HuH-7.5 (cell line): Measurements from ENCODE around the gene LRRC8A.
"Not testable (repeated sequence)": the region's sequence is repeated elsewhere in the genome, so short reads cannot be mapped to it uniquely, and the experiment has no call there.

Source experiments
- DNase-seq: peaks from one replicate; pipeline ENCODE4 v3.0.0; 2011; ENCODE audit warnings: low spot score

LRRC8A gene

DNA sequence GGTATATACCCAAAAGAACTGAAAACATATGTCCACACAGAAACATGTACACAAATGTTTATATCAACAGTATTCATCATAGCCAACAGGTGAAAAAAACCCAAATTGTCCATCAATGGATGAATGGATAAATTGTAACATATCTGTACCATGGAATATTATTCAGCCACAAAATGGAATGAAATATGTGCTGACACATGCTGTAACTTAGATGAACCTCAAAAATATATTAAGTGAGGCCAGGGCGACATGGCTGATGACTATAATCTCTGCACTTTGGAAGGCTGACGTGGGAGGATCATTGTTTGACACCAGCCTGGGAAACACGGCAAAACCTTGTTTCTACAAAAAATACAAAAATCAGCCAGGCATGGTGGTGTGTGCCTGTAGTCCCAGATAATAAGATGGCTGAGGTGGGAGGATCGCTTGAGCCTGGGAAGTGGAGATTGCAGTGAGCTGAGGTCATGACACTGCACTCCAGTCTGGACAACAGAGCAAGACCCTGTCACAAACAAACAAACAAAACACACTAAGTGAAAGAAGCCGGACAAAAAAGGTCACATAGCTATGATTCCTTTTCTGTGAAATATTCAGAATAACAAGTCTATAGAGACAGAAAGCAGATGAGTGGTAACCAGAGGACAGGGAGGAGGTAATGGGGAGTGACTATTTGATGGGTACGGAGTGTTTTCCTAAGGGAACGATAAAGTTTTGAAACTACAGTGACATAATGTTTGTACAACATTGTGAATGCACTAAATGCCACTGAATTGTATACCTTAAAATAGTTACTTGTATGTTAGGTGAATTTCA lies 11.6 kb upstream of the LRRC8A start:
- no peak for DNase-seq

DNA sequence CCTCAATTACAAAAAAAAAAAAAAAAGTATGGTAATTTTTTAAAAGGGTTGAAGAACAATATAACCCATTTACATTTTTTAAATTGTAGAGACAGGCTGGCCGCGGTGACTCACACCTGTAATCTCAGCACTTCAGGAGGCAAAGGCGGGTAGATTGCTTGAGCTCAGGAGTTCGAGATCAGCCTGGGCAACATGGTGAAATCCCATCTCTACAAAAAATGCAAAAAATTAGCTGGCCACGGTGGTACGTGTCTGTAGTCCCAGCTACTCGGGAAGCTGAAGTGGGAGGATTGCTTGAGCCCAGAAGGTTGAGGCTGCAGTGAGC lies 11.0 kb upstream of the LRRC8A start:
- DNase-seq: not testable (repeated sequence)

DNA sequence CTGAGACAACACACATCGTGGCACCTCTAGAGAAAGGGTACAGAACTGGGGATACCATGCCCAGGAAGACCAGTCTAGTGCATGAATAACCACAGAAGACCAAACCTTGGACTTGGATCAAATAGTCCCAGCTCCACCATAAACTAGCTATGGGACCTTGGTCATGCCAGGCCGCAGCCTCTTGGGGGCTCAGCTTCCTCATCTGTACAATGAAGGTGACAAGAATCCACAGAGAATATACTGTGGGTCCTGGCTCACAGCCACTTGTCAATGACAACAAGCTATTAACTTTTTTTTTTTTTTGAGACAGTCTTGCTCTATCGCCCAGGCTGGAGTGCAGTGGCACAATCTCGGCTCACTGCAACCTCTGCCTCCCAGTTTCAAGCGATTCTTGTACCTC lies 4.1 kb upstream of the LRRC8A start:
- no peak for DNase-seq

DNA sequence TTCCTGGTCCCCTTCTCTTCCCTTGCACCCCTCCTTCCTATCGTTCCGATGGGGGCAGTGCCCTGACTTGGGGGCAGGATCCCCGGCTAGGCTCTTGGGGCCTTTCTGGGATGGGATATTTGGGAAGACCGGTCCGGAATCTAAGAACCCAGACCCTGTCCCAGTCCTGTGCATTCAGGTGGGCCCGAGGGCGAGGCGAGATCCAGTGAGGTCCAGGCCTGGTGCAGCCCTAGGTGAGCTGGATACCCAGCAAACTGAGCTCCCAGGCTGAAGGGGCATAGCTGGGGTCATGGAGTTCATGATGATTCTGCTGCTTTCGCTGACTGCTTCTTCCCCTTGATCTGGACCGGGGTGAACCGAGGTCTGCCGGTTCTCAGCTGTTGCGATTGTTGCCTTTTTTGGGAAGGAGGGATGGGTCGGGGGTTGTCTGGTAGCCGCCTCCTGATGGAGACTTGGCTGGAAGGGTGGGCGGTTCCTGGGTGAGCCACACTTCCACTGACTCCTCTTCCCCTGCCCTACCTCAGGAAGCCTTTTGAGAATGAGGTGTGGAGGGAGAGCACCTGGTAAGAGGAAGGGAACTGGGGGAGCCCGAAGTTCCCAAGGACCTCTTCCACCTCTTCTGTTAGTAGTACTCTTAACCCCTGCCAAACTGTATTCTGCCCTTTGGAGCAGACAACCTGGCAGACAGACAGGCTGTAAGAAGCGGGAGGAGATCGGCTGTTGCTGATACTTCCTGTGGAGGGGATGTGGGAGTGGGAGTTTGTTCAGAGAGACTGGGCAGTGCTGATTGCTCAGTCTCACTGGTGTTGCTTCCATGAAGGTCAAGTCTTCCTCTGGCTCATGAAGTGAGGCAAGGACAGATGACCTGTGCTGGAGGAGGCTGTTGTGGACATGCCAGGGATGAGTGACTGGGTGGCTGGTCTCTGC lies 1.0 kb downstream of the LRRC8A start:
- DNase-seq: no peak

DNA sequence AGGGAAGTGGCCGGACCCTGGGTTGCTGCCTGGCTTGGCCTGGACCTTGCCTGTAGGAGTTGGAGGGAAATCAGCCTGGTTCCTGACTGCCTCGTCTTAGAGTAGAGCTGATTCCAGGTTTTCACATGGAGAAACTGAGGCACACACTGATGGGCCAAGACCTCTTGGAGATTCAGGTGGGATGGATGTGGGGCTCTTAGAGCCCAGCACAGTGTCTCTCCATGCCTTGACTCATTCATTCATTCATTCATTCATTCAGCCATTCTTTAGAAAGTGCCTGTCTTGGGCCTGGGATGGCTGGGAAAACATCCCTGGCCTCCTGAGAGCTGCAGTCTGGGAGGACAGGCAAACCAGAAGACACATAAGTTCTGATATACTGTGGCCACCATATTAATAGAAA lies 2.2 kb downstream of the LRRC8A start:
- no peak for DNase-seq

DNA sequence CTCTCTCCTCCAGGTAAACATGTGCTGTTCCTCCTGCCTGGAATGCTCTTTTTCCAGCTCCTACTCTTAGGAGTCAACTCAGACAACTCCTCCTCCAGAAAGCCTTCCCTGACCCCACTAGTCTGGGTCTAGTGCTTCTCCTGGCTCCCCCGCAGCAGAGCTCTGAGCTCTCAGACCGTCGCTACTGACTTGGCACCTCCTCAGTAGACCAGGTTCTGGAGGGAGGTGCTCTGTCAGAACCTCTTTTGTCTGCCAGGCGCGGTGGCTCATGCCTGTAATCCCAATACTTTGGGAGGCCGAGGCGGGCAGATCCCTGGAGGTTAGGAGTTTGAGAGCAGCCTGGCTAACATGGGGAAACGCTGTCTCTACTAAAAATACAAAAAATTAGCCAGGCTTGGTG lies 3.4 kb downstream of the LRRC8A start:
- no peak for DNase-seq

DNA sequence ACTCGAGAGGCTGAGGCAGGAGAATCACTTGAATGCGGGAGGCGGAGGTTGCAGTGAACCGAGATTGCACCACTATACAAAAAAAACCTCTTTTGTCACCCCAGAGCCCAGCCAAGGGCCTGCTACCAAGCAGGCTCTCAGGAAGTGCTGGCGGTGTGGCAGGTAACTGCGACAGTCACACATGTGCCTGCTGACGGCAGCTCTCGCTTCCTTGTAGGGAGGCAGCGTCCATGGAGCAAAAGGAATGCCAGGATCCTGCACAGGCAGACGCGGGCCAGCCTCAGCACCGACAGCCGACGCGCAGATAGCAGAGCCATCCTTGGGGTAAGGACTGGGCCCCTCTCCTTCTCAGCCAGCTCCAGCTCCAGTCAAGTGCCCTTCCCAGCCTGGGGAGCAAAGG lies 3.9 kb downstream of the LRRC8A start:
- no peak for DNase-seq

DNA sequence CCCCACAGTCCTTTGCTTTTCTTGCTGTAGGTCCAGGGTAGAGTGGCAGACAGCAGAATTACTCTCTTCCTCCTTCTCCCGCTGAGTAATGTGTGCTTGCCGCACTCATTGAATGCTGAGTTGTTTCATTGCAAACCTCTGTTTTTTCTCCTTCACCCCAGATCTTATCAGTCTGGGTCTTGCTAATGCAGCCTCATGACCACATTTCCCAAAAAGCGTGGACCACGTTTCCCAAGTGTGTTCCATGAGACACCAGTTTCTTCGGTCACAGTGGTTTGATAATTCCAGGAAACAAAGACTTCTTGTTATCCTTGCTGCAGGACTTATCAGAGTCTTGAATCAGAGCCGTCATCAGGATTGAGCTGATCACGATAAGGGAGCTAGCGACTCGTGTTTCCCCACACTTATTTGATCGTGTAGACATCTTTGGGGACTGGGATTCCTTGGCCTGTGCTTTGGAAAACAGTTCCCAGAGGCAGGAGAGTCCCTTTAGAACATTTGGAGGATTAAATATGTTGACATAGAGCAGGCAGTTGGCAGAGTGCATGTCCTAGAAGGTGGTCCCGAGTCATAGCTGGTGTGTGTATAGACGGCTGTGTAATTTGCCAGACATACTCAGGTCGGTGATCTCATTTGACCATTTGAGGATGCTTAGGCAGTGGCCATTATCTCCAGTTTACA lies 4.4 kb downstream of the LRRC8A start:
- no peak for DNase-seq

DNA sequence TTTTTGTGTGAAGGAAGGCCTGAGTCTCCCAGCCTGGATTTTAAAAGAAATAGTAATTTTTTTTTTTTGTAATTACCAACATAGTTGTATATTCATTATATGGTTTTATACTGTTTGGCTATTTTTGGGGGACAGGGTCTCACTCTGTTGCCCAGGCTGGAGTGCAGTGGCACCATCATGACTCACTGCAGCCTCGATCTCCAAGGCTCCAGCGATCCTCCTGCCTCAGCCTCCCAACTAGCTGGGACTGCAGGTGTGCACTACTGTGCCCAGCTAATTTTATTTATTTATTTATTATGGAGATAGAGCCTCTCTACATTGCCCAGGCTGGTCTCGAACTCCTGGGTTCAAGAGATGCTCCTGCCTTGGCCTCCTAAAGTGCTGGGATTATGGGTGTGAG lies 5.1 kb downstream of the LRRC8A start:
- no peak for DNase-seq

DNA sequence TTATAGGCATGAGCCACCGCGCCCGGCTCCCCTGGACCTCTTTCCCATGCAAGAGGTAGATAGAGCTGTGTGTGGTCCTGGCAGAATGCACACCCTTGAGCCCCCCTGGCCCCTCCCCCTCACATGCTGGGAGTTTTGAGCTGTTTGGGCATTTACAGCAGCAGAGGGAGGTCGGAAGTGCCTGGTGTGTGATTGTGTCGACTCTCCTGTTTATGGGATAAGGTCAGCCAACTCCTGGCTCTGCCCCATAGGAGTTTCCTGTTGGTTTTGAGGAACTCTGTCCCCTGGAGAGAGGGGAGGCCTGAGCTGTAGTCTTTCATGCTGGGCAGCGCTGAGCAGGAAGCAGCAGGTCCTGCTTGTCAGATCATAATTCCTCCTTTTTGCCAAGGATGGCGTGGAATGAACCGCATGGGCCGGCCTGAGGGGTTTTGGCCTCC lies 6.0 kb downstream of the LRRC8A start:
- DNase-seq: no peak

DNA sequence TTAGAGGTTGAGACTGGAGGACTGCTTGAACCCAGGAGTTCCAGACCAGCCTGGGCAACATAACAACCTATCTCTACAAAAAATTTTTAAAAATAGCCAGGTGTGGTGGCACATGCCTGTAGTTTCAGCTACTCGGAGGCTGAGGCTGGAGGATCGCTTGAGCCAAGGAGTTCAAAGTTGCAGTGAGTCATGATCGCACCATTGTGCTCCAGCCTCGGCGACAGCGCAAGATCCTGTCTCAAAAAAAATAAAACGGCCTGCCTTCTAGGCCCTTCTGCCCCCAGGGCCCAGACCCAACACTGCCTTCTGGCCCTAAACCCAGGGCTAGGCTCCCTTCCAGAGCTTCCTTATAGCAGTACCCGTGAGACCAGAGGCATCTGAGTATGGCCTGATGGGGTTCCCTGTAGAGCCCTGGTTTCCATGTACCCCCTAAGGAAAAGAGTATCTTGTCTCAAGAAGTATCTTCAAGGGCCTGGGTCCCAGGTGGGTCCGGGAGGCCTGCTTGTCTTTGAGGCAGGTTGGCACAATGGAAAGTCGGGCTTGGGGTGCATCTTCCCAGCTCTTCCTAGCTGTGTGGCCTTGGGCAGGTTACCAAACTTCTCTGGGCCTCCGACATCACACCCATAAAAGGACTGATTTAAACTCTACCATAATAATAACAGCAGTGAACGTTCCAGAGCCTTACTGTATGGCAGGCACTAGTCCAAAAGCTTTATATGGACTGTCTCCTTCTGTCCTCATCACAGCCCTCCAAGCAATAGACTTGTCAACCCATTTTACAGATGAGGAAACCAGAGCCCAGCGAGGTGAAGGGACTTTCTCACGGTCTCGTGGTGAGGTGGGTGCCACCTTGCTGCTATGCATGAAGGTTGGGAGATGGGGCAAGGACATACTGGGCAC lies 9.6 kb downstream of the LRRC8A start:
- DNase-seq: no peak

DNA sequence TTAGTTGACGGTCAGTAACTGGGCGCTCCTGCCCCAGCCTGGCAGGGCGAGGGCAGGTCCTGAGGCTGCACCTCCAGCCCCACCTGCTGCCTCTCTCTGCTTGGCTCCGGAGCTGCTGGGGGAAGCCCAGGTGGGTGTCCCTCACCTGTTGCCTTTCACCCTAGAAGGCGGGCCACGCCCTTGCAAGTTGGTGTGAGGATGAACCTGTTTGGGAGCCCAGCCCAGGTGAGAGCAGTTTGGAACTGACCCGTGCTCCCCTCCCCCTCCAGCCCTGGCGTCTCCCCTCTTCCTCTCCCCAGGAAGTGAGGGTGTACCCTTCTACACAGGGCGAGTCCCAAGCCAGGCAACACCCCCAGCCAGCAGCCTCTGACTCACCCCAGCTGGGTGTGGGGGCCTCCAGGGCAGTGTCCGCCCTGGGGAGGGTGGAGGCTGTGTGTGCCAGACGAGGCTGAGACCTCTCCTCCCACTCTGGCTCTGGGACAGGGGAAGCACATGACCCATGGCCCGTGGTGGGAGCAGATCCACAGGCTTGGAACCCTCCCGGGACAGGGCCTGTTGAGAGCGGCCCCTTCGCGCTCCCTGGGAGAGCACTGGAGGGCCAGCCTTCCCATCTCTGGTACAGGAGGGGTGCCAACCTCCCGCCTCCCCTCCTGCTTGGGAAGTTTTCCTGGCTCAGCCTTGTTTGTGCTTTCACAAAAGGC lies 10.4 kb downstream of the LRRC8A start:
- no peak for DNase-seq

DNA sequence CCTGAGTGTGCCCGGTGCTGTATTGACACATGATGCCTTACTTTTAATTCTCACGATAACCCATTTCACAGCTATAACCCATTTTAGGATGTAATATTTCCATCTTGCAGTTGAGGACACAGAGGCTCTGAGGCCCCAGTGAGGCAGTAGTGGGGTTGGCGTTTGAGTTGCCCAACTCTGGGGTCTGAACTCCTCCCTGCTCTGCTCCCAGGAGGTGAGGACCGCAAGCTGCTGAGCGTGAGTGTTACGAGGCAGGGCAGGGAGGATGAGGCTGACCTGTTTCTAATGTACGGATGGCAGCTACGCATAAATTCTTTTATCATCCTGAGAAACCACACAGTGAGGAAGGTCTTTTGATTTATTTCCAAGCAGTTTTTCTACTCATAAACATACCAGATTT lies 11.4 kb downstream of the LRRC8A start:
- DNase-seq: no peak

DNA sequence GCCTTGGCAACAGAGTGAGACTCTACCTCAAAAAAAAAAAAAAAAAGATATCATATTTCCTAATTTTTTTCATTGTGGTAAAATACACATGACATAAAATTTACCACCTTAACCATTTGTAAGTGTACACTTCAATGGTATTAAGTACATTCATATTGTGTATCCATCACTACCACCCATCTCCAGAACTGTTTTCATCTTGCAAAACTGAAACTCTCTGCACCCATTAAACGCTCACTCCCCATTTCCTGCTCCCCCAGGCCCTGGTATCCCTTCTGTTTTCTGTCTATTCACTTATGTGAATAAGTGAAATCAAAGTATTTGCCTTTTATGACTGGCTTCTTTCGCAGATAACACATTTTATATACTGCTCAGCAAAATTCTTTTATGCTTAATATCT lies 12.8 kb downstream of the LRRC8A start:
- DNase-seq: no peak

DNA sequence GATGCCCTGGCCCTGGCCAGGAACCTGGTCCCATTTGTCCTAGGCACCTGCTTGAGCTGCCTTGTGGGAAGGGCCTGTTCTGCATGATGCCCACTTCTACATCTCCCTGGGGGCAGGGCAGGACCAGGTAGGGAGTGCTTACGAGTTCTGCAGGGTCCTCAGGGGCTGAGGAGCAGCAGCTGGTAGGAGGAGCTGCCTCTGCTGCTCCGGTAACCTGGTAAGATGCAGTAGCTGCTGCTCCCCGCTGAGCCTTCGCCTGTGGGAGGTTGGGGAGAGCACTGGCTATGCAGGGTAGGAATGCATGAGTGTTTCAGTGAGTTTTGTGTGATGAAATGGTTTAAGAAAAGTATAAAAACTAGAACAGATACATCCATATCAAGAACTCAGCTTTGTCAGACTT lies 13.6 kb downstream of the LRRC8A start:
- no peak for DNase-seq

DNA sequence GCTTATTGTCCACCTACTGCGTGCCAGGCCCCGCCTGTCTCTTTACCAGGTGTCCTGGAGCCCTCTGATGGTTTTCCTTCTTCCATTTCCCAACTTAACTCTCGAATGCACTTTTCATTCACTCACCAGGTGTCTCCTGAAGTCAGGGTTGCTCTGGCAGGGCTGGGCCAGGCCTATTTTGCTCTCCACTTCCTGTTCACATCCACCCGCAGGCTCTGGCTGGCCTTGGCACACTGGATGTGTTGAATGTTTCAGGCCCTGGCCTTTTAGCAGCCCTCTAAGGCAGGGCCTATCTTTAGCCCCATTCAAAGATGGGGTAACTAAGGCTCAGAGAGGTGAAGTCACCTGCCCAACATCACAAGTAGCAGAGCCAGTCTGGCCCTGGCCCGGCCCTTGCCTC lies 16.4 kb downstream of the LRRC8A start:
- DNase-seq: no peak

DNA sequence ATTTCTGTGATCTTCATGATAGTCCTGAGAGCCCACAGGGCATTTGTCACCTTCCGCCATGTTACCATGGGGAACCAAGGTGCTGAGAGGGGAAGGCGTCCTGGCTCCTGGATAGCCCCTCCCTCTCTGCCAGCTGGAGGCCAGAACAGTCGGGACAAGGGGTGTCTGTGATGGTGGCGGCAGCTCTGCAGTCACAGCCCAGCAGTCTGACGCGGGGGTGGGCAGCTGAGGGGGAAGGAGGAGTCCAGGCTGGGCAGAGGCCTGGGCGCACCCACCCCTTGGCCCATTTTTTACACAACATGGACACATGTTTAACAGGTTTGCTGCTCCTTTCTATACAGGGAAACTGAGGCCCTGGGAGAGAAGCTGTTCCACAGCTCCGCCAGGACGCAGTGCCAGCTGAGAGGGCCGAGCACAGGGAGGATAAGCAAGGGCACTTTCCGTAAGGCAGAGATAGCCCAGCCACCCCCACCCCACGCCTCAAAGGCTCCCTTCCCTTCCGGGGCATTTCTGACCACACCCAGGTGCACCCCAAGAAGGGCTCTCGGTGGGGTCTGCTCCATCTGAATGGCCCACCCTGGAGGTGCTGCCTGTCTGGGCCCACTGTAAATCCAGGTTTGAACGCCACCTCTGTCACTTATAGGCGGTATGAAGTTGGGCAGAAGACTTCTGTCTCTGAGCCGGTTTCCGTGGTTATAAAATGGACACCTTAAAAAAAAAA lies 17.1 kb downstream of the LRRC8A start:
- DNase-seq: no peak

DNA sequence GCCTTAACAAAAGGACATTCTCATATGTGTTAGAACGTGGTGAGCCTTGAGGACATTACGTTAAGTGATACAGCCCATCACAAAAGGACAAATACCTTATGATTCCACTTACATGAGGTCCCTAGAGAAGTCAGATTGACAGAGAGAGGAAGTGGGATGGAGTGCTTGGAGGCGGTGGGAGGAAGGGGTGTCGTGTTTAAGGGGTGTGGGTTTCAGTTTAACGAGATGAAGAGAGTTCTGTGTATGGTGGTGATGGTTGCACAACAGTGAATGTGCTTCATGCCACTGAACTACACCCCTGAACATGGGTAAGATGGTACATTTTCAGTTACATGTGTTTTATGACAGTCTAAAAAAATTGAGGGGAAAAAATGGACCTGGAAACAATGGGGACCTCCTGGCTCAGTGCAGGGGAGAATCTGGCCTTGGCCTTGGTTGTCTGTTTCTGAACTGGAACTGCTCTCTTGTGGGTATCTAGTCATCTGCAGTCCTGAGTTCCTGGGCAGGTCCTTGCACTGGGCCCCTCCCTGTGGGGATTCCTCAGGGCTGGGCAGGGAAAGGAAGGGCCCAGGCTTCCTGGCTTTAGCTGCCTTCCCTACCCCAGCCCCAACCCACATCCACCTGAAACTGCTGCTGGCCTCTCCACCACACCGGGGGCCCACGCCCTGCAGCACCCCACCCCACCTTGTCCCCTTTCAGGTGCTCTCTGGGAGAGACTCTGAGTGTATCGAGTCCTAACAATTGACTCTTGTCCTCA lies 17.8 kb downstream of the LRRC8A start:
- DNase-seq: no peak

DNA sequence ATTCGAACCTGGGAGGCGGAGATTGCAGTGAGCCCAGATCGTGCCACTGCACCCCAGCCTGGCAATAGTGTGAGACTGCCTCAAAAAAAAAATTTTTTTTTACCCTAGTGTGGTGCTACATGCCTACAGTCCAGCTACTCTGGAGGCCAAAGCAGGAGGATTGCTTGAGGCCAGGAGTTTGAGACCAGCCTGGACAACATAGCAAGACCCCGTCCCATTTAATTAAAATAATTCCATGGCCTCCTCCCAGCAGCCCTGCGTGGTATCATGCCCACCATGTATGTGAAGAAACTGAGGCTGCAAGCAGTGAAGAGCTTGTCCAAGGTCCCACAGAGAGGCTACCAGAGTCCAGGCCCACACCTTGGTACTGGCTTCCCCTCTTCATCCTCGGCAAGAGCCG lies 19.4 kb downstream of the LRRC8A start:
- no peak for DNase-seq

DNA sequence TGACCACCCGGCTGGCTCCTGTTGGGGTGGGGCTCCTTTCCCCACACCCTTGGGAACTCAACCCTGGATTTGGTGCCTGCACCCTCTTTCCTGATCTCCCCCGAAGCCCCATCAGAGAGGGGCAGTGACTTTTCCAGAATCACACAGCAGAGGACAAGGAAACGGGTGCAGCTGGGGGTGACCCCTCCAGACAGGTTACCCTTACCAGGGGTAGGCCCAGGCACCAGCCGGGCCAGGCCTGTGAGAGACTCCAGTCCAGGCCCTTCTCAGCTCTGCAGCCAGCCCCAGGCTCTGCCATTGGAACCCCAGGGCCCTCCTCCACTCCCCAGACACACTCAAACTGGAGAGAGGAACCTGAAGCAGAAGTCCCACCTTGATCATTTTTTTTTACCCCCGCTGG lies 19.9 kb downstream of the LRRC8A start:
- no peak for DNase-seq
